Vagina (tissue), 2 donors: Measurements from ENCODE around the gene SUDS3. TPM values are rescaled to one million over a fixed set of nuclear protein-coding genes. Genes with fewer than 3 reads are reported as not detected.

Source experiments
- DNase-seq, 2 donors: peaks; one replicate each; pipeline ENCODE4 v3.0.0-alpha.2; 2017; ENCODE audit errors: extremely low spot score in 2 of 2
- H3K27ac ChIP-seq: fragments of 200-600 bp; sonication (generic); one replicate; pipeline ENCODE4 v1.5.1; 2019
- H3K27me3 ChIP-seq: fragments of 200-600 bp; sonication (generic); one replicate; pipeline ENCODE4 v1.5.1; 2019
- H3K36me3 ChIP-seq, 2 donors: fragments of 200-600 bp; sonication (generic); one replicate each; pipeline ENCODE4 v1.5.1; 2017 to 2019
- H3K4me1 ChIP-seq: fragments of 200-600 bp; sonication (generic); one replicate; pipeline ENCODE4 v1.5.1; 2019
- H3K4me3 ChIP-seq, 2 donors: fragments of 200-600 bp; sonication (generic); 1 replicate in 1 of 2; 2 replicates in 1 of 2; pipeline ENCODE4 v1.5.1; 2016 to 2019
- H3K9me3 ChIP-seq: fragments of 200-600 bp; sonication (generic); one replicate; pipeline ENCODE4 v1.5.1; 2019
- POLR2A ChIP-seq, 2 donors: fragments of 450-650 bp; IDR thresholded peaks; one replicate each; pipeline ENCODE4 v1.6.1; 2017; ENCODE audit warnings: antibody characterized with exemption in 2 of 2, mild to moderate bottlenecking in 2 of 2, moderate library complexity in 2 of 2
- POLR2AphosphoS5 ChIP-seq, 2 donors: sonication (generic); formaldehyde crosslinking; IDR thresholded peaks; one replicate each; pipeline ENCODE4 v1.9.0; 2017; ENCODE audit warnings: antibody characterized with exemption in 2 of 2, mild to moderate bottlenecking in 2 of 2, low read depth in 1 of 2; ENCODE audit not compliant: insufficient read depth in 1 of 2
- intact Hi-C: fragments of 100-400 bp; cut with DNase I; formaldehyde crosslinking; loops from one replicate; pipeline ENCODE4 v1.15.1; 2023
- total RNA-seq: library from RNA; depleted of rRNA; stranded (reverse); fragments of >200 nt; gene quantifications from one replicate; pipeline ENCODE4 v1.2.3, GENCODE V29; 2016
- TF ChIP-seq, protein P1 (sequence below), 3 experiments: fragments of 450-650 bp in 2 of 3; fragments of 200-600 bp in 1 of 3; sonication (generic) in 1 of 3; IDR thresholded peaks; one replicate each; pipeline ENCODE4 v1.5.1; 2017 to 2019; ENCODE audit warnings: antibody characterized with exemption in 3 of 3, mild to moderate bottlenecking in 2 of 3, moderate library complexity in 2 of 3

Gene SUDS3
- total RNA-seq, 1 donor from 2014 or later = 26.3 TPM

GRCh38 chr12:118391424-118391823 is 15.1 kb downstream of the SUDS3 start:
- peaks cover 0 to 80% of the 10 kb centered on the region in 2 donors for H3K36me3 ChIP-seq

GRCh38 chr12:118391836-118392235 is 15.5 kb downstream of the SUDS3 start:
- H3K4me1 ChIP-seq = no peaks in the 10 kb centered on the region
- intact Hi-C loops = no loop called here
- peaks cover 0 to 81% of the 10 kb centered on the region in 2 donors for H3K36me3 ChIP-seq
- no peaks in the 10 kb centered on the region for H3K27me3 ChIP-seq
- H3K4me3 ChIP-seq = no peak overlapping the region
- no peak for DNase-seq
- TF ChIP-seq POLR2A (IDR thresholded peaks at IDR 0.05) (no peak), POLR2AphosphoS5 (IDR thresholded peaks at IDR 0.05; ENCODE audit: insufficient read depth in 1 of 2, low read depth in 1 of 2) (no peak)
- TF ChIP-seq, protein P1, sequence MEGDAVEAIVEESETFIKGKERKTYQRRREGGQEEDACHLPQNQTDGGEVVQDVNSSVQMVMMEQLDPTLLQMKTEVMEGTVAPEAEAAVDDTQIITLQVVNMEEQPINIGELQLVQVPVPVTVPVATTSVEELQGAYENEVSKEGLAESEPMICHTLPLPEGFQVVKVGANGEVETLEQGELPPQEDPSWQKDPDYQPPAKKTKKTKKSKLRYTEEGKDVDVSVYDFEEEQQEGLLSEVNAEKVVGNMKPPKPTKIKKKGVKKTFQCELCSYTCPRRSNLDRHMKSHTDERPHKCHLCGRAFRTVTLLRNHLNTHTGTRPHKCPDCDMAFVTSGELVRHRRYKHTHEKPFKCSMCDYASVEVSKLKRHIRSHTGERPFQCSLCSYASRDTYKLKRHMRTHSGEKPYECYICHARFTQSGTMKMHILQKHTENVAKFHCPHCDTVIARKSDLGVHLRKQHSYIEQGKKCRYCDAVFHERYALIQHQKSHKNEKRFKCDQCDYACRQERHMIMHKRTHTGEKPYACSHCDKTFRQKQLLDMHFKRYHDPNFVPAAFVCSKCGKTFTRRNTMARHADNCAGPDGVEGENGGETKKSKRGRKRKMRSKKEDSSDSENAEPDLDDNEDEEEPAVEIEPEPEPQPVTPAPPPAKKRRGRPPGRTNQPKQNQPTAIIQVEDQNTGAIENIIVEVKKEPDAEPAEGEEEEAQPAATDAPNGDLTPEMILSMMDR (IDR thresholded peaks at IDR 0.05) = no peak
- no peak overlapping the region for H3K27ac ChIP-seq
- no peaks in the 10 kb centered on the region for H3K9me3 ChIP-seq

More at GRCh38 chr12:118391424-118391823, 15.1 kb downstream of the SUDS3 start:
- intact Hi-C loops = no loop called here
- Histone ChIP-seq H3K27ac (no peak overlapping the region), H3K9me3 (no peaks in the 10 kb centered on the region), H3K4me3 (no peak overlapping the region), H3K27me3 (no peaks in the 10 kb centered on the region), H3K4me1 (no peaks in the 10 kb centered on the region)
- no peak for DNase-seq
- TF ChIP-seq POLR2A (IDR thresholded peaks at IDR 0.05) = no peak
- TF ChIP-seq, protein P1 (IDR thresholded peaks at IDR 0.05) = no peak
- TF ChIP-seq POLR2AphosphoS5 (IDR thresholded peaks at IDR 0.05; ENCODE audit: insufficient read depth in 1 of 2, low read depth in 1 of 2) = no peak

DNA sequence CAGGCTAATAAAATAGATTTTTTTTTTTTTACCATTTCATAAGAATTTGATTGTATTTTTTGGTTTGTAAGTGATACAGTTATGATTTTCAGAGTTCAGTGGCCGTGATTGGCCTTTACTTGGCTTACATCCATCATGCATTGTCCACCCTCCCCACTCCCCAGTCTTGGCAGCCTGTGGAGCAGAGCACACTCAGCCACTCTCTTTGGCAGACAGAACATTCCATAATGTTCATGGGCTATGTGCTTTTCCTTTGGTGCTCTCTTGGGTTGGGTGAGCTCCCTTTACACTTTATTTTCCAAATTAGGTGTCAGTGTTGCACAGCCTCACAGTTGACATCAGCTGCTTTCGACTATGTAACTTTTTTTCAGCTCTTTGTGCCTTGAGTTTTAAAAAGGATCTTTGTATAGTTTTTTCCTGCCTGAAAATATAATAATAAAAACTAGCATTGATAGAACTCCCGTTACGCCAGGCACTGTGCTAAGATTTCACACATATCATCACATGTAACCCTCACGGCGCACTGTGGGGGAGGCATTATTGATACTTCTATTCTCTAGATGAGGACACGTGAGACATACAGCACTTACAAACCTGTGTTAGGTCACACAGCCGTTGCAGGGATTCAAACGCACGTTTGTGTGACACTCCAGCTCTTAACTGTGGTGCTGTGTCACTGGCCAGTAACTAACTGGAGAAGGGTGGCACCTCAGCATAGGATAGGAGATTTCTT is 21.5 kb downstream of the SUDS3 start:
- TF ChIP-seq, protein P1 (IDR thresholded peaks at IDR 0.05) = no peak
- TF ChIP-seq POLR2A (IDR thresholded peaks at IDR 0.05) = no peak
- TF ChIP-seq POLR2AphosphoS5 (IDR thresholded peaks at IDR 0.05; ENCODE audit: insufficient read depth in 1 of 2, low read depth in 1 of 2) = no peak
- intact Hi-C loops = no loop called here
- H3K27ac ChIP-seq = no peak overlapping the region
- no peak for DNase-seq
- no peaks in the 10 kb centered on the region for H3K9me3 ChIP-seq
- no peak overlapping the region for H3K4me3 ChIP-seq
- no peaks in the 10 kb centered on the region for H3K4me1 ChIP-seq
- no peaks in the 10 kb centered on the region for H3K27me3 ChIP-seq
- H3K36me3 ChIP-seq = peaks cover 0 to 63% of the 10 kb centered on the region in 2 donors

DNA sequence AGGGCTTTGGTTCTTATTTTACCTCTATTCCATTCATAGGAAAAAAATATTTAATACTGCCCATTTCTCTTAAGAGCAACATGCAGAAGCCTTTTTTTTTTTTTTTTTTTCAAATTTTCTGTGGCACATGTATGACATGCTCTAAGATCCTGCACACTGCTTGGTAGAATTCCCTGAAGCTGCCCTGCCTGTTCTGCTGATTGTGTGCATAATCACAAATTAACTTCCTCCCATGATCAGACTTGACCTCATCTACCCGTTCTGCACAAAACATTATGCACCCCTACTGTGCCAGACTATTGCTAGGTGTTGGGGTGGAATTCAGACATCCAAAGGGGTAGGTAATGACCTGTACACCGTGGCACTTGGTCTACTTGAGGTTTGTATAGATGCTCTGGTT is 22.2 kb downstream of the SUDS3 start:
- TF ChIP-seq POLR2A (IDR thresholded peaks at IDR 0.05) (no peak), POLR2AphosphoS5 (IDR thresholded peaks at IDR 0.05; ENCODE audit: insufficient read depth in 1 of 2, low read depth in 1 of 2) (no peak)
- TF ChIP-seq, protein P1 (IDR thresholded peaks at IDR 0.05) = no peak
- Histone ChIP-seq H3K27ac (no peak overlapping the region), H3K4me1 (no peaks in the 10 kb centered on the region), H3K9me3 (no peaks in the 10 kb centered on the region), H3K27me3 (no peaks in the 10 kb centered on the region), H3K4me3 (no peak overlapping the region), H3K36me3 (peaks cover 0 to 64% of the 10 kb centered on the region in 2 donors)
- intact Hi-C loops = no loop called here
- DNase-seq = no peak

- no peak overlapping the region for H3K4me3 ChIP-seq
- no peaks in the 10 kb centered on the region for H3K4me1 ChIP-seq
- TF ChIP-seq POLR2AphosphoS5 (IDR thresholded peaks at IDR 0.05; ENCODE audit: insufficient read depth in 1 of 2, low read depth in 1 of 2) = no peak
- TF ChIP-seq POLR2A (IDR thresholded peaks at IDR 0.05) = no peak
- TF ChIP-seq, protein P1 (IDR thresholded peaks at IDR 0.05) = no peak
- no peak for DNase-seq
- peaks cover 0 to 63% of the 10 kb centered on the region in 2 donors for H3K36me3 ChIP-seq
- no peak overlapping the region for H3K27ac ChIP-seq
- no peaks in the 10 kb centered on the region for H3K9me3 ChIP-seq
- intact Hi-C loops = no loop called here
- no peaks in the 10 kb centered on the region for H3K27me3 ChIP-seq
These were observed 22.6 kb downstream of the SUDS3 start for GRCh38 chr12:118398940-118399339.
